C4-2B (cell line): Measurements from ENCODE around the gene WDR27.

ENCODE experiments used
- CTCF ChIP-seq: fragments of 450-650 bp; conservative IDR thresholded peaks from 2 replicates; pipeline ENCODE4 v1.5.1; 2017; ENCODE audit warnings: mild to moderate bottlenecking
- ZFX ChIP-seq: fragments of 450-650 bp; IDR thresholded peaks from 2 replicates; pipeline ENCODE4 v1.6.1; 2017

GRCh38 chr6:169647637-169648036 lies 54.2 kb downstream of the WDR27 start:
- no peak for TF ChIP-seq CTCF
- no peak for TF ChIP-seq ZFX
